Ovary (tissue), 3 donors: ENCODE data around the gene FN3K.

Source experiments
- EP300 ChIP-seq: sonication (generic); formaldehyde crosslinking; IDR thresholded peaks from one replicate; pipeline ENCODE4 v1.6.1; 2017; ENCODE audit warnings: antibody characterized with exemption
- POLR2A ChIP-seq: fragments of 450-650 bp; IDR thresholded peaks from one replicate; pipeline ENCODE4 v1.6.1; 2017; ENCODE audit warnings: antibody characterized with exemption, mild to moderate bottlenecking, moderate library complexity
- TF ChIP-seq, protein P1 (sequence below), 3 donors: fragments of 450-650 bp in 2 of 3; fragments of 200-600 bp in 1 of 3; IDR thresholded peaks; one replicate each; pipeline versions ENCODE4 v1.5.1 to v1.8.0; 2016 to 2022; ENCODE audit warnings: antibody characterized with exemption in 3 of 3, mild to moderate bottlenecking in 1 of 3
- donor health status: DM: no; HTN: no; CAD: no.

DNA sequence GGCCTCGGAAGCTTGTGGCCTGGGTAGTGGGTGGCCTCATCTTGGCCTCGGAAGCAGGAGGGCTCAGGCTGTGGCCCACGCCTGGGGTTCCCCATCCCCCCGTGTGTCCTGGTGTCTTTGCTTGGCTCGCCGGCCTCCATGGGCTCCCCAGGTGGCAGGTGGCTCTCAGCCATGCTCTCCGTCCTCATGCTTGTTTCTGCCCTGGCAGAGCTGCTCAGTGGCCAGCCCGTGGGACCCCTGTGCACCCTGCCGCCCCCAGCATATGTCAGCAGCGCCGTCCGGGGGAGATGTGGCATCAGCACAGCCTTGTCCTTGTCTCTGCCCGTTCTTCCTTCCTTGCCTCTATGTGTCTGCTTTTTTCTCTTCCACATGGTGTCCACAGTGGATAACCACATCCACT is 55.0 kb downstream of the FN3K start:
- TF ChIP-seq POLR2A (no peak), EP300 (no peak)
- TF ChIP-seq, protein P1, sequence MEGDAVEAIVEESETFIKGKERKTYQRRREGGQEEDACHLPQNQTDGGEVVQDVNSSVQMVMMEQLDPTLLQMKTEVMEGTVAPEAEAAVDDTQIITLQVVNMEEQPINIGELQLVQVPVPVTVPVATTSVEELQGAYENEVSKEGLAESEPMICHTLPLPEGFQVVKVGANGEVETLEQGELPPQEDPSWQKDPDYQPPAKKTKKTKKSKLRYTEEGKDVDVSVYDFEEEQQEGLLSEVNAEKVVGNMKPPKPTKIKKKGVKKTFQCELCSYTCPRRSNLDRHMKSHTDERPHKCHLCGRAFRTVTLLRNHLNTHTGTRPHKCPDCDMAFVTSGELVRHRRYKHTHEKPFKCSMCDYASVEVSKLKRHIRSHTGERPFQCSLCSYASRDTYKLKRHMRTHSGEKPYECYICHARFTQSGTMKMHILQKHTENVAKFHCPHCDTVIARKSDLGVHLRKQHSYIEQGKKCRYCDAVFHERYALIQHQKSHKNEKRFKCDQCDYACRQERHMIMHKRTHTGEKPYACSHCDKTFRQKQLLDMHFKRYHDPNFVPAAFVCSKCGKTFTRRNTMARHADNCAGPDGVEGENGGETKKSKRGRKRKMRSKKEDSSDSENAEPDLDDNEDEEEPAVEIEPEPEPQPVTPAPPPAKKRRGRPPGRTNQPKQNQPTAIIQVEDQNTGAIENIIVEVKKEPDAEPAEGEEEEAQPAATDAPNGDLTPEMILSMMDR (IDR thresholded peaks at IDR 0.05): no peak
